GM15510 (cell line): Measurements from ENCODE around the gene LTV1.

Source experiments
- POLR2A ChIP-seq: IDR thresholded peaks from 3 replicates; pipeline ENCODE4 v1.6.1; 2011; ENCODE audit warnings: borderline replicate concordance; ENCODE audit not compliant: insufficient read length; ENCODE audit errors: extremely low read depth

LTV1 gene

DNA sequence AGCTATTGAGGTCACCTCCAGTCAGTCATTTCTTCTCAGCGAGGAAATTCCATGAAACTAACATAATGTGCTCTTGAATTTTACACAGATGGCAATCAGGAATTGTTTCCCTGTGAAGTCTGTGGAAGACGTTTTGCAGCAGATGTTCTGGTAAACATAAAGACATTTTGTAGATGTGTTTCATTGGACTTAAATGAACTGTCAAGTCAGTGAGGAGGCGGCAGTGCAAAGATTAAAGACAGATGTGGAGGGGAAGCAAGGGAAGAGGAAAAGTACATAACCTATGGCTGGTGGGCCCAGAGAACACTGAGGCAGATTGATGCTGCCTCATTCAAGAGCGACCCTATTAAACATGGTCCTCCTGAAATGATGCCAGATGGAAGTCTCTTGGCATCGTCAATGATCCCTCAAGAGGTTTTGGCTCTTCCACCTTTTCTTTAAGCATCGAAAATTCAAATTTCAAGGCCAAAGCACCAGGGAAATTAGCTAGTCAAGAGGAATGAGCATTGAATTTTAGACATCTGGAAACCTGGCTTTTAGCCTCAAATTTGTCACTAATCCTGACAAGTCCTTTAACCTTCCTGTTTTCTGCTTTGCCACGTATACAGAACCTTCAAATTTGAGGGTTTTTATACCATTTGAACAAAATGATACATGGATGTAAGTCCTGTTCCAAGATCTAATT, 41.2 kb downstream of the LTV1 start:
- TF ChIP-seq POLR2A, result no peak

DNA sequence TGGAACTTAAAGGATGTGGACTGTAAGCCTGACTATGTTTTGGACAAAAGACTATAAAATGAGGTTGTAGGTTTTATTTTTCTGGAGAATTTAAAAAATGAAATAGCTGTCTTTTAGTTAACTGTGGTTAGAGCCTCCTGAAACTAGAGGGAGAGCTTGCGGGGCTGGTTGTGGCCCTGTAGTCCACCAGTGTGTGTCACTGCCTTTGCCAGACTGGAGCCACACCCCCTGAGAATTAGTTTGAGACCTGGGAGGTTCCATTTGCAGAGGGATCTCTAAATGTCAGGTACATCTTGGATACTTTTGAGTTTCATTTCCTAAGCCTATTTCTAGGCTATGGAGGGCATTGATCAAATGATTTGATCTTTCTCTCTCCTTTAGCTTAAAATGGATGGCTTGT, 42.0 kb downstream of the LTV1 start:
- no peak for TF ChIP-seq POLR2A

DNA sequence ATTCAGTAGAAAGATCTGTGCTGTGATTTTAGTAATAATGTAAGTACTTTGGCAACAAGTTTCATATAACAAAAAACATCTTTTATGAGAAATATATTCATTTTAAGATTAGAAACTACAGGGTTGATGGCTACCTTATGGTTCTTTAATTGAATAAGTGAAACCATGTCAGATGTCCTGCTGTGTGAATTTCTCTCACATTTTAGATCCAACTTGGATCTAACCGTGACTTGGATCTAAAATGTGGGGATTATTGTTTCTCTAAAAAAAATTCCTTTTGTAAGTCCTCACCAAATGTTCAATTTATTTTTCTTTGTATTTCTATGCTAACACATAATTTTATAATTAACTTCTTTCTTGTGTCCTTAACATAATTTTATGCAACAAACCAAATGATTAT, 51.5 kb downstream of the LTV1 start:
- no peak for TF ChIP-seq POLR2A

- TF ChIP-seq POLR2A, result no peak
These were observed 53.2 kb downstream of the LTV1 start for GRCh38 chr6:143896126-143896860.

DNA sequence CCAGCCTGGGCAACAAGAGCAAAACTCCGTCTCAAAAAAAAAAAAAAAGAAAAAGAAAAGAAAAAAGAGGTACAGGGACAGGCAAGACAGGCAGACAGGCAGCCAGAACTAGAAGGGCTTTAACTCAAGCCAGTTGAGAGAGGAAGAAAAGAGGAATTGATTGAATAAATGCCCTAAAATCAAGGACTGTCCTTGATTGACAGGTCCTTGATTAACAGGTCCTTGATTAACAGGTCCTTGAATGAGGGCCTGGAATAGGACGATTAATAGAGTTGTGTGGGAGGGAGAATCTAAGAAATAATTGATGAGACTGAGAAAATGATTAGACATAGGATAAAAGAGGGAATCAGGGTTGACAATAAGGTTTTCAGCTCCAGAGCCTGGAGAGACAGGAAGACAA, 57.2 kb downstream of the LTV1 start:
- no peak for TF ChIP-seq POLR2A

- no peak for TF ChIP-seq POLR2A
These were observed 59.0 kb downstream of the LTV1 start for GRCh38 chr6:143901885-143902750.

DNA sequence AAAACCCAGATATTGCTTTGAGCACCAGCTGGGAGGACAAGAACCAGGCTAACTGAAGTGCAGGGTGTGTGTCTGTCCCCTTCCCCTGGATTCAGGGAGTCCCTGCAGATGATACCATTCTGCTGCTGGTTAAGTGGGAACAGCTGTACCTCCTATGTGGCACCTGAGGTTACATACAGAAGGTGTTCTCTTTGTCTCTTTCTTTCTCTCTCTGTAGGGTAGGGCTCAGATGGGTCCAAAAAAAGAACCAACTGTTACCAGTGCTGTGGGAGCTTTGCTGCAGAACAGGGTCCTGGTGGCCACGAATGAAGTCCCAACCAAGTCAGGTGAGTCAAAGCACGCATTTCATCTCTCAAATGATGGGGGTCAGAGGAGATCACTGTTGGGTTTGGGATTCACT, 59.7 kb downstream of the LTV1 start:
- no peak for TF ChIP-seq POLR2A

DNA sequence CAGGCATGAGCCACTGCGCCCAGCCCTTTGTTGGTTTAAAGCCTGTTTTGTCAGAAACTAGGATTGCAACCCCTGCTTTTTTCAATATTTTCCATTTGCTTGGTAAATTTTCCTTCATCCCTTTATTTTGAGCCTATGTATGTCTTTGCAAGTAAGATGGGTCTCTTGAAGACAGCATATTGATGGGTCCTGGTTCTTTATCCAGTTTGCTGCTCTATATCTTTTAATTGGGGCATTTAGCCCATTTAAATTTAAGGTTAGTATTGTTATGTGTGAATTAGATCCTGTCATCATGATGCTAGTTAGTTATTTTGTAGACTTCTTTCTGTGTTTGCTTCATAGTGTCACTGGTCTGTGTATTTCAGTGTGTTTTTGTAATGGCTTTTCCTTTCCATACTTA, 67.9 kb downstream of the LTV1 start:
- no peak for TF ChIP-seq POLR2A

- no peak for TF ChIP-seq POLR2A
These were observed 69.5 kb downstream of the LTV1 start for GRCh38 chr6:143912671-143913070.
